ENCODE measurements around the gene LRP6. TPM values are rescaled to one million over a fixed set of nuclear protein-coding genes. Genes with fewer than 3 reads are reported as not detected.

Gene LRP6
- total and polyA plus RNA-seq, 2 of the 8 experiments (the other 6 are each of a cell fraction or from before 2014, with no cell fraction given): 53.6 to 73.2 TPM

GRCh38 chr12:12209043-12209442 is 57.8 kb downstream of the LRP6 start (continued):
- no peak for TF ChIP-seq POLR2AphosphoS5 (IDR thresholded peaks at IDR 0.05; ENCODE audit: low read depth, low read length)
- TF ChIP-seq CHD1 (IDR thresholded peaks at IDR 0.05; ENCODE audit: low read depth, low read length): no peak

Measured in H1 (cell line).